ENCODE measurements around the gene PEX5L. TPM values are rescaled to one million over a fixed set of nuclear protein-coding genes. Genes with fewer than 3 reads are reported as not detected.
"Not testable (repeated sequence)": the region's sequence is repeated elsewhere in the genome, so short reads cannot be mapped to it uniquely, and the experiment has no call there.

PEX5L gene
- total RNA-seq, 3 donors from 2014 or later: 0.30 TPM; not detected in 2

DNA sequence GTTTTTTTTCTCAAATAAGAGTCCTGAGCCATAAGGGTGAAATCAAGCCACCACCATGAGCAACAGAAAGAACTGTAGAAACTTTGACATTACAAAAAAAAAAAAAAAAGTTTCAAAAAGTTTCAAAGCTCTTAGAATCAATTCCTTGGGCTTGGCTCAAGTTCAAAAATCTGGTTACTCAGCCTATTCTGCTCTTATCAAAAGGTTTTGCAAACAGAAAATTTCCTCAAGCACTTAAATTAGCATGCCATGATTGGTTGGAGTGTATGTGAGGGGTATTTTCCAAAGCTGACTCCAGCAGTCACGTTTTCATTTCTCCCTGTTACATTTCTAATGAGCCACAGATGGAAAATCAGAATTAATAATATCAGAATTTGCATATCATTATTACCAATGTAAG lies 12.1 kb upstream of the PEX5L start:
- DNase-seq: no peak
- H3K4me1 Mint-ChIP-seq (ENCODE audit: low read depth): no peaks in the 10 kb centered on the region
- H3K27me3 Mint-ChIP-seq (ENCODE audit: low read depth): no peaks in the 10 kb centered on the region
- ATAC-seq: no peak
- no peaks in the 10 kb centered on the region for H3K9me3 Mint-ChIP-seq
- no peaks in the 10 kb centered on the region for H3K36me3 Mint-ChIP-seq (ENCODE audit: insufficient read depth)
- H3K4me3 Mint-ChIP-seq: no peak overlapping the region

DNA sequence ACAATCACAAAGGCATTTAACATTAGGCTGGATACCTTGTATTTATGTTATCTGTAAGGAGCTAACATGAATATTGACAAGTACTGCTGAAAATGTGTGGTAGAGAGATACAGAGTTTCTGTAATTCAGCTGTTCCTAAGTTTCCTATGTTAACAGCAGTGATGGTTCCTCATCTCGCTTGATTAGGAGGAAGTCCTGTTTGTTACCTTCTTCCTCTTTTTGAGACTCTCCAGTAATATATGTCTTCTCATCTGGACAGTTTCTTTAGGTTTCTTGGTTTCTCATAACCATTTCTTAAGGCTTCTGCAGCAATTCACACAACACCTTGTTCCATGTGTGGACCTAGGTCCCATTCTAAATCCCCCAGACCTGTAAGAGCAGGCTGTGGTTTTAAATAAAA lies 11.4 kb upstream of the PEX5L start:
- Mint-ChIP-seq H3K27me3 (ENCODE audit: low read depth) (no peaks in the 10 kb centered on the region), H3K4me1 (ENCODE audit: low read depth) (no peaks in the 10 kb centered on the region), H3K9me3 (no peaks in the 10 kb centered on the region), H3K36me3 (ENCODE audit: insufficient read depth) (no peaks in the 10 kb centered on the region), H3K4me3 (no peak overlapping the region)
- DNase-seq (no peak), ATAC-seq (no peak)

GRCh38 chr3:180040966-180041365 lies 4.2 kb upstream of the PEX5L start:
- Mint-ChIP-seq H3K9me3 (peaks cover 2% of the 10 kb centered on the region), H3K27me3 (ENCODE audit: low read depth) (peaks cover 20% of the 10 kb centered on the region), H3K36me3 (ENCODE audit: insufficient read depth) (no peaks in the 10 kb centered on the region), H3K4me3 (no peak overlapping the region), H3K4me1 (ENCODE audit: low read depth) (peaks cover 9% of the 10 kb centered on the region)
- ATAC-seq (no peak), DNase-seq (no peak)

DNA sequence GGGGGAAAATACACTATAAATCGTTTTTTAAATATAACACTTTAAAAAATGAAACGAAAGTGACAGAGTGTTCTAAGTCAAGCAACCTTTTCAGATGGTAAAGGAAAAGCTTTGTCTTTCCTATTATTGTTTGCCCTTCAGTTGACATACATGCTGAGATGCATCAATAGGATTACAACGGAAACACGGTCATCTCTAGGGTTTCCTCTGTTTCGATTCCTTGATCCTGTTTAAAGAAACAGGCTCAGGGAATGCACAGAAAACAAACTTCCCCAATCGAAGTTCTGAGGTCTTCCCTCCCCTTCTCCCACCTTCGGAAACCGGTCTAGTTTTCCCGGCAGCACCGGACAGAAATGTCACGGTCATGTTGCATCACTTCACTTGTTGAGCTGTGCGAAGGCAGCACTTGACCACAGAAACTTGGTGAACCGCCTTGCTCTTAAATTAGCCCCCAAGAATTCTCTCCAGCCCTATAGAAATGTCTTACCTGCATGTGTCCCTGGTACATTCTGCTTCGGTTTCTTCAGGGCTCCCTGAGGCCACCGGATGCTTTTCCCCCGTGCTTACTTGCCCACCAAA lies 556 bp downstream of the PEX5L start:
- Mint-ChIP-seq H3K9me3 (no peaks in the 10 kb centered on the region), H3K36me3 (ENCODE audit: insufficient read depth) (no peaks in the 10 kb centered on the region), H3K27me3 (ENCODE audit: low read depth) (peaks cover 28% of the 10 kb centered on the region), H3K4me1 (ENCODE audit: low read depth) (peaks cover 9% of the 10 kb centered on the region), H3K4me3 (peak overlapping the region; percentile 46)
- DNase-seq (no peak), ATAC-seq (peak in 1 of 2 donors; percentile 10)

DNA sequence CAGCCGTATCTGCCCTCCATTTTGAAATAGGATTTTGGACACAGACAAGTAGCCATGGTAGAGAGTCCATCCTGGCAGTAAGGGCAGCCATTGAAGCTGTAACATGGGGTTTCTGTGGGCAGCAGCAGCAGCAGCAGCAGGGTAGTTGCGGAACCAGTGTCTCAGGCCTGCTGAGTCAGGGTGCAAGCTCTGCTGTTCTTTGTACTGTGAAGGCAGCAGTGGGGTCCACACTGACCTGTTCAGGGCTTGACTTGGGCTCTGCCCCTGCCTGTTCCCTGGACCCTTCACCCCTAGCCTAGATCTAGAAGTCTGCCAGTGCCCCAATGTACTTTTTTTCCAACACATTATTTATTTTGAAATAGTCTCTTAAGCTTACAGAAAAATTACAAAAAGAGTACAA lies 9.7 kb downstream of the PEX5L start:
- ATAC-seq: no peak
- peaks cover 3% of the 10 kb centered on the region for H3K9me3 Mint-ChIP-seq
- H3K4me1 Mint-ChIP-seq (ENCODE audit: low read depth): no peaks in the 10 kb centered on the region
- H3K27me3 Mint-ChIP-seq (ENCODE audit: low read depth): no peaks in the 10 kb centered on the region
- no peak overlapping the region for H3K4me3 Mint-ChIP-seq
- H3K36me3 Mint-ChIP-seq (ENCODE audit: insufficient read depth): no peaks in the 10 kb centered on the region
- DNase-seq: no peak

DNA sequence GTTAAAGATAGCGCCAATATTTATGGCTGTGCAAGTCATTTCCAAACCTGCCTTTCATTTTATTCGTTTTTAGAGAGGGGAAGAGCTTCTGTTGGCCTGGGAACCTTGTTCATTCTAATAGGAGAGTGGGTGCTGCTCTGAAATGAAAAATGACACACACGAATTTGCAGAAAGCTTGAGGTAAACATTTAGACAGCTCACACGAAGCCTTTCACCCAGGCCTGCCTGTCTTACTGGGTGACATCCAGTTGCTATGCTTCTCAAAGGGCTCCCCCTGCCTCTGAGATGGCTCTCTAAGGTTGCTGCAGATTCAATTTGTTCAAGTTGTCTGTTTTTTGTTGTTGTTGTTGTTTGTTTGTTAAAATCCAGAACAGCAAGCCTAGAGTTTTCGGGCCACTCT lies 18.2 kb downstream of the PEX5L start:
- H3K4me1 Mint-ChIP-seq (ENCODE audit: low read depth): no peaks in the 10 kb centered on the region
- ATAC-seq (no peak), DNase-seq (no peak)
- H3K27me3 Mint-ChIP-seq (ENCODE audit: low read depth): no peaks in the 10 kb centered on the region
- H3K36me3 Mint-ChIP-seq (ENCODE audit: insufficient read depth): no peaks in the 10 kb centered on the region
- H3K4me3 Mint-ChIP-seq: no peak overlapping the region
- H3K9me3 Mint-ChIP-seq: no peaks in the 10 kb centered on the region

- Mint-ChIP-seq H3K9me3 (no peaks in the 10 kb centered on the region), H3K4me3 (no peak overlapping the region), H3K4me1 (ENCODE audit: low read depth) (no peaks in the 10 kb centered on the region), H3K27me3 (ENCODE audit: low read depth) (no peaks in the 10 kb centered on the region), H3K36me3 (ENCODE audit: insufficient read depth) (no peaks in the 10 kb centered on the region)
- ATAC-seq: no peak
- no peak for DNase-seq
These were observed 18.9 kb downstream of the PEX5L start for GRCh38 chr3:180017846-180018245.

DNA sequence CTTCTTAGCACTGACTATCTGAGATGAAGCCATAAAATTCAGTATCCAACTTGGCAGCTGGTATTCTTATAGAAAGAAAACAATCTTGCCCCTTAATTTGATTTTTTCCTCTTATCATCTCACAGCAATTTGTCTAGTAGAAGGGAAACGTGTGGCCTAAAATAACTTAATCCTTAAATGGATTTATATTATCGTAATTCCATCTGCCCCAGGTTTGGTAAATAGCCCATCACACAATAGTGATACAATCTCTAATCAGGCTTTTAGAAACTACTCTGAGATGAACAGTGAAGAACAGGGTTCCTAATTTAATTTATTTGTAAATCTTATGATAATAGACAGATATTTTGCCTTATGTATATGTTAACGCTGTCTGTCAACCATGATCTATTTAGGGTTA lies 24.8 kb downstream of the PEX5L start:
- Mint-ChIP-seq H3K27me3 (ENCODE audit: low read depth) (no peaks in the 10 kb centered on the region), H3K4me3 (no peak overlapping the region), H3K36me3 (ENCODE audit: insufficient read depth) (no peaks in the 10 kb centered on the region), H3K9me3 (peaks cover 4% of the 10 kb centered on the region), H3K4me1 (ENCODE audit: low read depth) (no peaks in the 10 kb centered on the region)
- DNase-seq (no peak), ATAC-seq (no peak)

DNA sequence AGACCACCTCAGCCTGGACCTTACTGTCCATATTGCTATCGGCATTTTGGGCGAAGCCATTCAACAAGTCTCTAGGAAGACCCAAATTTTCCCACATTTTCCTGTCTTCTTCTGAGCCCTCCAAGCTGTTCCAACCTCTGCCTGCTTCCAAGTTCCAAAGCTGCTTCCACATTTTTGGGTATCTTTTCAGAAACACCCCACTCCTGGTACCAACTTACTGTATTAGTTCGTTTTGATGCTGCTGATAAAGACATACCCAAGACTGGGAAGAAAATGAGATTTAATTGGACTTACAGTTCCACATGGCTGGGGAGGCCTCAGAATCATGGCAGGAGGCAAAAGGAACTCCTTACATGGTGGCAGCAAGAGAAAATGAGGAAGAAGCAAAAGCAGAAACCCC lies 28.4 kb downstream of the PEX5L start:
- not testable (repeated sequence) for DNase-seq; H3K4me1 Mint-ChIP-seq (ENCODE audit: low read depth); ATAC-seq; H3K27me3 Mint-ChIP-seq (ENCODE audit: low read depth); H3K9me3 Mint-ChIP-seq; H3K4me3 Mint-ChIP-seq; H3K36me3 Mint-ChIP-seq (ENCODE audit: insufficient read depth)

GRCh38 chr3:180004542-180004941 lies 32.2 kb downstream of the PEX5L start:
- no peak overlapping the region for H3K4me3 Mint-ChIP-seq
- no peaks in the 10 kb centered on the region for H3K4me1 Mint-ChIP-seq (ENCODE audit: low read depth)
- H3K9me3 Mint-ChIP-seq: peaks cover 4% of the 10 kb centered on the region
- ATAC-seq: no peak
- no peaks in the 10 kb centered on the region for H3K27me3 Mint-ChIP-seq (ENCODE audit: low read depth)
- H3K36me3 Mint-ChIP-seq (ENCODE audit: insufficient read depth): no peaks in the 10 kb centered on the region
- no peak for DNase-seq

DNA sequence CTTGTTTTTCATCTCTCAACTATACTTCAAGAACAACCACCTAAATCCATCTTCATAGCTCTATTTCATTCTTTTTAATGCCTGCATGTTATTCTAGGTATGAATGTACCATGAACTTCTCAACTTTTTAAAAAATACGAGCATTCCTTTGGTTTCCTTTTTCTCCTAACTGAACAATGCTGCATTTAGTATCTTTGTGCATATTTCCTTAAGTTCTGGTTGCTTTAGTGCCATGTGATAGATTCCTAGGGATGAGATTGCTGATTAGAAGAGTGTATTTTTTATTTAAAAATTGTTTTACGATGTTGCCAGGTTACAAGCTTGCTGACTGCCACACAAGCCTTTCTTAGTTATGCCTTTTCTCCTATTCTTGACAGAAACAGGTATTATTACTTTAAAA lies 34.7 kb downstream of the PEX5L start:
- no peaks in the 10 kb centered on the region for H3K27me3 Mint-ChIP-seq (ENCODE audit: low read depth)
- no peaks in the 10 kb centered on the region for H3K4me1 Mint-ChIP-seq (ENCODE audit: low read depth)
- no peaks in the 10 kb centered on the region for H3K36me3 Mint-ChIP-seq (ENCODE audit: insufficient read depth)
- DNase-seq (no peak), ATAC-seq (no peak)
- no peaks in the 10 kb centered on the region for H3K9me3 Mint-ChIP-seq
- no peak overlapping the region for H3K4me3 Mint-ChIP-seq

GRCh38 chr3:180000500-180000899 lies 36.2 kb downstream of the PEX5L start:
- ATAC-seq: no peak

DNA sequence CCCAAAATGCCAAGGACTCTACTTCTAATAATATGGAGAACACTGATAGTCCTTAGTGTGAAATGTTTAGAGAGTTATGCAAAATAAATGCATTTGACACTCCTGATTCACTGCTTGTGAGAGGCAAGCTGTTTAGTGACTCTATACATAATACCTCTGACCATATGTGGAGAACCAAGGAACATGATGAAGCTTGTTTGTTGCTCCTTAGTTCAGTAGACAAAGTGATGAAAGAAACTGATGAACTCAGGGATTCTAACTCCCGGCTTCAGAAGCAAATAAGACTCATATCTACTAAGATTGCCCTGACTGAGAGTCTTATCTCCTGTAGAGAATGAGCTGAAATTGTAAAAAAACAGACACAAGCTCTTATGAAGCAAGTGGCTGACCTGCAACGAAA lies 41.3 kb downstream of the PEX5L start:
- ATAC-seq: no peak
- H3K9me3 Mint-ChIP-seq: no peaks in the 10 kb centered on the region
- no peaks in the 10 kb centered on the region for H3K4me1 Mint-ChIP-seq (ENCODE audit: low read depth)
- H3K27me3 Mint-ChIP-seq (ENCODE audit: low read depth): peaks cover 3% of the 10 kb centered on the region
- H3K36me3 Mint-ChIP-seq (ENCODE audit: insufficient read depth): no peaks in the 10 kb centered on the region
- no peak for DNase-seq
- no peak overlapping the region for H3K4me3 Mint-ChIP-seq

More at GRCh38 chr3:180000500-180000899, 36.2 kb downstream of the PEX5L start:
- no peaks in the 10 kb centered on the region for H3K36me3 Mint-ChIP-seq (ENCODE audit: insufficient read depth)
- DNase-seq: no peak
- no peaks in the 10 kb centered on the region for H3K4me1 Mint-ChIP-seq (ENCODE audit: low read depth)
- no peak overlapping the region for H3K4me3 Mint-ChIP-seq
- H3K27me3 Mint-ChIP-seq (ENCODE audit: low read depth): peaks cover 2% of the 10 kb centered on the region
- no peaks in the 10 kb centered on the region for H3K9me3 Mint-ChIP-seq

DNA sequence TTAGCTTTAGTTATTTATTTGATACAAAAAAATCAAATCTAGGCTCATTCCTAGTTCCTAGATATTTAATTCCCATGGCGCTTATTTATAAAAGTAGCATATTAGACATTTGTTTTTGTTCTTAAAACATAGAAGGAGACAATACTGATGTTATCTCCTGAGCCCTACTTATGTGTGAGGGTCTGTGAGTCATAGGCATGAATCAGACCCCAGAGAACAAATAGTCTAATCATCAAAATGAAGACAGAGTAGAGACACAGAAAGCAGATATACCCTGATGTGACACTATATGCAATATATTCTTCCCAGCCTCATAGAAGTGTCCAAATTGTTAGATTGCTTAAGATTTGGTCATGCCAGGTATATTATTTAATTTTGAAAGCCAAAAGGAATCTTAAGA lies 44.9 kb downstream of the PEX5L start:
- H3K4me1 Mint-ChIP-seq (ENCODE audit: low read depth): no peaks in the 10 kb centered on the region
- no peaks in the 10 kb centered on the region for H3K36me3 Mint-ChIP-seq (ENCODE audit: insufficient read depth)
- H3K9me3 Mint-ChIP-seq: no peaks in the 10 kb centered on the region
- ATAC-seq (no peak), DNase-seq (no peak)
- peaks cover 3% of the 10 kb centered on the region for H3K27me3 Mint-ChIP-seq (ENCODE audit: low read depth)
- no peak overlapping the region for H3K4me3 Mint-ChIP-seq

GRCh38 chr3:179991104-179991503 lies 45.6 kb downstream of the PEX5L start:
- DNase-seq: no peak

DNA sequence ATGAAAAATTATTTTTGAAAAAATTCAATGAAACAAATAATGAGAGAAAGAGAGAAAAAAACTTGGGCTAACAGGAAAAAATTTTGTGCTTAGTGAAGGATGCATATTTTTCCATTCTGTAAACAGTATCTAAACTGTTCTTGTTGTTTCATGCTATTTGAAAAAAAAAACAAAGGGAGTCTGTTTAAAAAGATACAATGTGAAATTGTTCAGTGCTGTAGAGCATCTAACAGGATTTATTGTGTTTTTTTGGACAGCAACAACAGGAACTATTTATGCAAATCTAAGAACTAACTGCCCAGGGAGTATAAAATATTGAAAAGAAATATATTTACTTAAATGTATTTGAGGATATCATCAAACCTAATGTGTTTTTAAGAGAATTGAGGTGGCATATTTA lies 55.1 kb downstream of the PEX5L start:
- Mint-ChIP-seq H3K9me3 (no peaks in the 10 kb centered on the region), H3K27me3 (ENCODE audit: low read depth) (peaks cover 3% of the 10 kb centered on the region), H3K36me3 (ENCODE audit: insufficient read depth) (no peaks in the 10 kb centered on the region), H3K4me3 (no peak overlapping the region), H3K4me1 (ENCODE audit: low read depth) (no peaks in the 10 kb centered on the region)
- DNase-seq: no peak
- ATAC-seq: no peak

More at GRCh38 chr3:179991104-179991503, 45.6 kb downstream of the PEX5L start:
- H3K27me3 Mint-ChIP-seq (ENCODE audit: low read depth): peaks cover 3% of the 10 kb centered on the region
- H3K36me3 Mint-ChIP-seq (ENCODE audit: insufficient read depth): no peaks in the 10 kb centered on the region
- no peak for ATAC-seq
- no peaks in the 10 kb centered on the region for H3K9me3 Mint-ChIP-seq
- no peaks in the 10 kb centered on the region for H3K4me1 Mint-ChIP-seq (ENCODE audit: low read depth)
- H3K4me3 Mint-ChIP-seq: no peak overlapping the region
